Medulla oblongata (tissue), 1 donor: Measurements from ENCODE around the gene AGAP6.
"Not testable (repeated sequence)": the region's sequence is repeated elsewhere in the genome, so short reads cannot be mapped to it uniquely, and the experiment has no call there.

Experiments used
- DNase-seq: peaks from one replicate; pipeline ENCODE4 v3.0.0-alpha.2; 2015; ENCODE audit errors: extremely low spot score

Gene AGAP6

DNA sequence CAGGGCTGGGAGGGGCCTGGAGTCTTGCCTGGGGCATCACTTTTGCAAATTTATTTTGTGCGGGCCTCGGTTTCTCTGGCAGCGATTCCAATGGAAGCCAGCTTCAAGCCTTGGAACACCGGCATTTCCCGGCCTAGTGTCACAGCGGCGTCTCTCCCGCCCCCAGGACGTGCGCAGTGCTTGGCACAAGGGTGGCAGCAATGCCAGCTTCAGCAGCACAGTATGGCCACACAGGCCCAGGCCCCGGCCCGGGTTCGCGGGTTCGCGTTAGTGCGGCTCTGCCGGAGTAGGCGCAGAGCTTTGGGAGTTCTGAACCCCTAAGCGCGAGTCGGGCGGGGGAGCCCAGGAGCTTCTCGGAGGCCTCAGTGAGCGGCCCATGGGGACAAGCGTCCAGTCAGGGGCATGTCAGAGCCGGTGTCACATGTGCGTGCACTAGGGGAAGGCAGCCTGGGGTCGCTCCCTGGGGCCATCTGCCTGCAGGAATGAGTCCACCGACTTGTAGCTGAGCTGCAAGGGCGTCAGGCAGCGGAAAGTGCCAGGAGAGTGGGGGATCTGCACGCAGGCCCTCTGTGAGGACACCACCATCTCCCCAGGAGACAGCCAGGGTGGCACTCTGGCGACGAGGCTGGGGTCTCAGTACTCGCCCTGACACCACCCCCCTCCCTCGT is 36.6 kb downstream of the AGAP6 start:
- DNase-seq: not testable (repeated sequence)

DNA sequence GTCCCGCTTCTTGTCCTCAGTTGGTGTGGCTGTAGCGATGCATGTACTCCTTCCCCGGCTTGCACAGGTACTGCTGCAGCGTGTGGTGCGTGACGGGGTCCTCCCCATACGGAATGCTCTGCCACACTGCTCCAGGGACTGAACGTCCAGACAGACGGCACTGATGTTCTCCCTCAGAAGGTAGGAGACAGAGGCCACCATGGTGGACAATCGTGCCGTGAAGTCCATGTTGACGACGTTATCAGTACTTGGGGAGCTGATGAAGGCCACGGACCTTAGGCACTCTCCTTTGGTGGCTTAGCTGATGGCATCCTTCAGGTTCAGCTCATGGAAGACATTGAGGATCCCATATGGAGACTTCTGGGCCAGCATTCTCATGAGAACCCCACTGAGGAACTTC is 37.4 kb downstream of the AGAP6 start:
- no peak for DNase-seq

DNA sequence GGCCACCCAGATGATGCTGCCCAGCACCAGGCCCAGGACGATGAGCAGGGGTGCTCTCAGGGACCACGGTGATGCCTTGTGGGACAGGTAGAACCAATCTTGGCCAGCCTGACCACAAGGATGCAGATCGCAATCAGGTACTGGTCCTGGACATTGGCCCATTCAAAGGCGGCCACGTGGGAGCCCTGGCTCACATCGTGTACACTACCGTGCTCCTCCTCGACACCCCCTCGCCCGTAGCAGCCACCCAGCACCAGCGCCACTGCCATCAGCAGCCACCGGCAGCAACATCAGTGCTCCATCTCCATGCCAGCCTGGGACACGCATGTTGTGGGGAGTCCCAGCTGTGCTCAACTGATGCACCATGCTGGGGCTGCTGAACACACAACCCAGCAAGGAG is 39.0 kb downstream of the AGAP6 start:
- no peak for DNase-seq

DNA sequence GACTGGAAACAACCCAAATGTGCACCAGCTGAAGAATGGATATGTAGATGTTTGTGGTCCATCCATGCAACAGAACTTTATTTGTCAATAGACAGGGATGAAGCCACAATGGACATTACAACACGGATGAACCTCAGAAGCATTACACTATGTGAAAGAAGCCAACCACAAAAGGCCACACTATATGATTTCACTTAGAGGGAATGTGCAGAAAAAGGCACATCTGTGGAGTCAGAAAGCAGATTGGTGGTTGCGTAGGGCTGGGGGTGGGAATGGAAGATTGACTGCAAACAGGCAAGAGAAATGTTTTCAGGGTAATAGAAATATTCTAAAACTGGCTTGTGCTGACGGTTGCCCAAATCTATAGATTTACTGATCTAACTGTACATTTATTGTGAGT is 45.3 kb downstream of the AGAP6 start:
- DNase-seq: no peak

DNA sequence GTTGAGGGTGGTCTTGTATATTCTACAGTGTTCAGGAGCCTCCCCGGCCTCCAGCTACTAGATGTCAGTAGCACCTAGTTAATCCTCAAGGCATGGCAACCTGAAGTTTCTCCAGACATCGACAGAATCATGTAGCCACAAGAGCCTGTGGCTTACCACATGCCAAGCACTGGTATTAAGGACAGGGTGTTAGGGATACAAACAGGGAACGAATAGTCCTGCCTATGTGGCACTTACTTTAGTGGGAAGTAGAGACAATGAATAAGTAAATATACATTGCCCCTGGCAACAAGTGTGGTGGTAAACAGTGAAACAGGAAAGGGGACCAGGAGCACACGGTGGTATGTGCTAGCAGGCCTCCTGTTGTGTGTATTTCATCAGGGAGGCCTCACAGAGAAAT is 47.1 kb downstream of the AGAP6 start:
- DNase-seq: not testable (repeated sequence)

DNA sequence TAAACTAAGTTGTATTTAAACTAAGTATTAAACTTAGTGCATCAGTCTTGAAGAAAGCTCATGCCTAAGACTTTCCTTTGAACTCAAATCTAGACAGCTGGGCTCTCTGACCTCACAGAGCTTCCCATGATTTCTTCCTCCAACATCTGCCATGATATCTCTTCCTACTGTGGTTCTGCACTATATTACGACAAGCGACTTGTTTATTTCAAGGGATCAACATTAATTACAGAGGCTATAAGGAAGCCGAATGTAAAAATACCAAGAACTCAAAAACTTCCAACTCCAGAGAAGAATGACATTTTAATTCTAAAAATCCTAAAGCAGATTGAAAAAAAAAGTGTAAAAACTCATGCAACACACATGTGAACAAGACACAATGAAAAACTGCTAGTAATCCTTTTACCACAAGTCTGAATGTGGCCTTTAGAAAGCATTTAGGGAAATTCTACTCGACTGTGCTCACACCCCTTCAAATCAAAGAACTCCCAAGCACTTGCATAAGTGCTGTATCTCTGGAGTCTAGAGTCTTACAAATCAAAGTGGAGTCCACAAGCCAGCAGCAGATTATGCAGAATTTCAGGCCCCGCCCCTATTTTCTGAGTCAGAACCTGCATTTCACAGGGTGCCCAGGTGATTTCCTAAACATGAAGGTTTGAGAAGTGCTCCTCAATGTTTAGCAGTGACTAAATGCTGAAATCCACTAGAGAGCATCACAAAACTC is 56.9 kb downstream of the AGAP6 start:
- no peak for DNase-seq

DNA sequence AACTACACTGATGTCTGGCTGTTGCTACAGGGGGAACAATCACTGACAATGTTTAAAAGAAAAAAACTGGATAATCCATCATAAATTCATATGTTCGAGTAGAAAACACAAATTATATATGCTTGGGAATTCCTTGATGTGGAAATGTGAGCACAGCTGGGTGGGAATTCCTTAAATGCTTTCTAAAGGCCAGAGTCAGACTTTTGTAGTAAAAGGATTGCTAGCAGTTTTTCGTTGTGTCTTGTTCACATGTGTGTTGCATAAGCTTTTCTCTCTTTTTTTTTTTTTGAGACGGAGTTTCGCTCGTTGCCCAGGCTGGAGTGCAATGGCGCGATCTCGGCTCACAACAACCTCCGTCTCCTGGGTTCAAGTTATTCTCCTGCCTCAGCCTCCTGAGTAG is 58.3 kb downstream of the AGAP6 start:
- not testable (repeated sequence) for DNase-seq

DNA sequence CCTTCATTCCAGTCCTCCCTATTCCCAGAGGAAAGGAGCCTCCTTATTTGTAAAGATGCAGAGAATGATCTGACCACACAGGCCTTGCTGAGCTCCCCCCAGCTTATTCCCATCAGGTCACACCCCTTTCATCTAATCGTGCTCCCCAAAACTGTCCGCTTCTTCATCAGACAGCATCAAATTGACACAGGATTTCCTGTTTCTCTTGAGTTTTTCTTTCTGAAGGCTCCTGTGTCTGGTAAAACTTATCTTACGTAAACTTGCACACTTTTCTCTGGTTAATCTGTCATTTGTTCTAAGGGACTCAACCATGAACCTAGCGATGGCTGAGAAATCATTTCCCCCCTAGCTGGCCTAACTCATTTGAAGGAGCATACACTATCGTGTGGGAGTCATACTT is 59.4 kb downstream of the AGAP6 start:
- not testable (repeated sequence) for DNase-seq

DNA sequence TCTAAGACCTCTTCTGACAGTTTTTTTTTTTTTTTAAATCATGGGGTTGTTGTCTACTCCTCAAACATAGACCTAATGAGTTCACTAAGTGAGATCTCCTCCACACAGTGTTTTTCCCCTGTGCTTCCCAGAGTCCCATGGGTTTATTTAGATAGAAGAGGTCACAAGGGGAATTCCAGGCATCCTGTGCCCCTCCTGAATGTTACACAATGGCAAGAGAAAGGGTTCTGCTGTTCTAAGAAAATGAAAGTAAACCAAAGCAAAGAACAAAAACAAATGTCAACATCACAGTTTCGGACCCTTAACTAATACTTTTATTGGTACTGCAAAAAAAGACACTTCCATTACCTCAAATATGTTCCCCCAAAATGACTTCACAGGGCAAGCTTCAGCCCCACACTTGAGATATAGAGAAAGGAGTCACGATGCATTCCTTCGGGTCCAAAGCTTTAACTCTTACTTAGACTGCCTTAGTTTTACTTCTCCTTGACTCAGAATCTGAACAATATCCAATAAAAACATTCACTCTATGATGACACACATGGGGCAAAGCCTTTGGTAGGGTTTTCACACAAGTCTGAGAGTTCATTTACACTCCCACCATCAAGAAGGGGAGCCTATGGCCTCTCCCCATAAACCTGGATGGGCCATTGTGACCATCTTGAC is 63.9 kb downstream of the AGAP6 start:
- DNase-seq: not testable (repeated sequence)

DNA sequence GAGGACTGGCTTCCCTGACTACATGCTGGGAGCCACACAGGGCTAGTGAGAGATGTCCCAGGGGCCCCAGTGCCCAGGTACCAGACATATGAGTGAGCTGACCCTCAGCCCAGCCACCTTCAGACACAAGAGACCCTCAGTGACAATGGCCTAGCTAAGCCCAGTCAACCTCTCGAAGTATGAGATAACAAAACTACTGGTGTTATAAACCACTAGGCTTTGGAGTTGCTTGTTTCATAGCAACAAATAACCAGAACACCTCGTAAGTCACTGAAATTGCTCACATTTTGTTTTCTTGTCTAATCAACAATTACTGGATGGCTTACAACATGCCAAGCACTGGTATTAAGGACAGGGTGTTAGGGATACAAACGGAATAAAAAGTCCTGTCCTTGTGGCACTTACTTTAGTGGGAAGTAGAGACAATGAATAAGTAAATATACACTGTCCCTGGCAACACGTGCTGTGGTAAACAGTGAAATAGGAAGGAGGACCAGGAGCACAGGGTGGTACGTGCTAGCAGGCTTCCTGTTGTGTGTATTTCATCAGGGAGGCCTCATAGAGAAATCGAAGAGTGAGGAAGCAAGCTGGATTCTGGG is 64.7 kb downstream of the AGAP6 start:
- DNase-seq: not testable (repeated sequence)

DNA sequence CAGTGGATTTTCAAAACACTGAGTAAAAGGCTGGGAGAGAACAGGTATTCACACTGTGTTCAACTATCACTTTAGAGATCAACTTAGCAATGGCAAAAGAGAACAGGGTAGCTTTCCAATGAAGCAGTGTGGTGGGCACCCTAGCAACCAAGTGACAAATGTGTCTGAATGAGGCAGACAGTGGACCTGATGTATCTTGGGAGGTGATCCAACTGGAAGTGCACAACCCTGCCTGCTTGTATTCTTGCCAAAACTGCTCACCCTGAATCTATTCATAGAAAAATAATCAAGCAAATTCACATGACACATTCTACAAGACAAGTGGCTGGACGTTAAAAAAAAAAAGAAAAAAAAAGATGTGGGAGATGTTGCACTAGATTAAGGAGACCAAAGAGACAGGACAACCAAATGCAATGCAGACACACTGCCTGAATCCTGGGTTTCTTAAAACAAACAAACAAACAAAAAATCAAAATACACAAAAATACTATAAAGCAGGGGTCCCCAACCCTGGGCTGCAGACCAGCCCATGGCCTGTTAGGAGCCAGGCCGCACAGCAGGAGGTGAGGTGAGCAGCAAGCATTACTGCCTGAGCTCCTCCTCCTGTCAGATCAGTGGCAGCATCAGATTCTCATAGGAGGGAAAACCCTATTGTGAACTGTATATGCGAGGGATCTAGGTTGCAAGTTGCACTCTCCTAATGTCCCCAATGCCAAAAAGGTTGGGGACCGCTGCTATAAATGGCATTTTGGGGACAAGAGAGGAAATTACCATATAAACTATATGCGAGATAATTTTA is 67.5 kb downstream of the AGAP6 start:
- not testable (repeated sequence) for DNase-seq

DNA sequence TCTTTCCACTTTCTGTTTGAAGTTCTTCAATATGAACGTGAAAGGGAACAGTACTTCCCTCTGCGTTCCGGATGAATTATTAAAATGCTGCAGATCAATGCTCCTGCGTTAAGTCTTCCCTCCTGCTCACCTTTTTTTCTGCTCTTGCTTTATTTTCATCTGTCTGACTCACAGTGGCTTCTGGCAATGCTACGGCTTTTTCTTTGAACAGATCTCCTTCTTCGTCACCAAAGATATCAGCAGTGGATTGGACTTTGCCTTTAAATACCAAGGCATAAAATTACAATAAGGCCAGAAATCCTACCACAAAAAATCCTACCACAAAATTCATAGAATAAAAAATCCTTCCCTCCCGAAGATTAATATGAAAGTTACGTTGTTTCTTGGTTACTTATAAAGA is 68.4 kb downstream of the AGAP6 start:
- not testable (repeated sequence) for DNase-seq

DNA sequence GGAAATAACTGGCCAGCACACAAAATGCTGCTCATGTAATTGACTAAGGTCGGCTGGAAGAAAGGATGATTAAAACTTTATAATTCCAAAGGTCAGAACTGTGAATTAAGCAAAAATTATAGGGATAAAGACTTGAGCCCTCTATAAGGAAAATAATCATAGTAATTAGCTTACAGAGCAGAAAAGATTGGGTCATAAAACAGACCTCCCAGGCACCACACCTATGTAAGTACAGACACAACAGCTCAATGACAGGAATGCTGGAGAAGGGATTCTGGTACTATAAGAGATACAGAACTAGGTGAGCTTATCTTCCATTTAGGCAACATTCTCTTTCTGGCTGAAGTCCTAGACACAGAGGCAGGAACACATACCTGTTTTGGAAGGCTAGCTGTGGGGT is 70.5 kb downstream of the AGAP6 start:
- not testable (repeated sequence) for DNase-seq

DNA sequence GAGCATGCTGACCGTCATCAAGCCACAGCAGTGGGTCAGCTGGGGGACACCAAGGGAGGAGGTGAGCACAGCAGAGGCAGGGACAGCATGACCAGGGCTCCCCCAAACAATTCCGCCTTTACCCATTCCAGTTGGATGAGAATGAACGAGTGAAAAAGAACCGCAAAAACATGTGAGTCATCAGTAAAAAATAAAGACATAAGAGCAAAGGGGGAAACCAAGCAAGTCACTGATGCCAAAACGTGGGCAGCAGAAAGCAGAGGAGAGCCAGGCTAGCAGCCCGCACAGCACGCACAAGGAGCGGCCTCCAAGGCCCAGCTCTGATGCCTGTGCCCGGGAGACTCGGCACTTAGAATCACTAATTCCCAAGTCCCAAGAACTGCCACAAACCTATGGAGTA is 71.7 kb downstream of the AGAP6 start:
- not testable (repeated sequence) for DNase-seq
